GM12891 (cell line): ENCODE results near the gene TKT.

Experiments
- PAX5 ChIP-seq: IDR thresholded peaks from 2 replicates; pipeline ENCODE4 v1.6.1; 2011; ENCODE audit warnings: low read length, moderate library complexity, mild to moderate bottlenecking; ENCODE audit not compliant: insufficient read depth, severe bottlenecking
- POLR2A ChIP-seq: IDR thresholded peaks from 2 replicates; pipeline ENCODE4 v1.6.1; 2011; ENCODE audit warnings: low read depth, low read length, control low read depth
- POLR2AphosphoS5 ChIP-seq: IDR thresholded peaks from 2 replicates; pipeline ENCODE4 v1.6.1; 2011; ENCODE audit warnings: low read depth, low read length, control low read depth
- SPI1 ChIP-seq: IDR thresholded peaks from 2 replicates; pipeline ENCODE4 v1.6.1; 2011; ENCODE audit warnings: low read depth, low read length, control low read depth
- TAF1 ChIP-seq: IDR thresholded peaks from 2 replicates; pipeline ENCODE4 v1.6.1; 2011; ENCODE audit warnings: low read depth, low read length, control low read depth

GRCh38 chr3:53242155-53242554 lies 13.7 kb downstream of the TKT start:
- TF ChIP-seq POLR2A (no peak), TAF1 (no peak), POLR2AphosphoS5 (no peak), SPI1 (no peak), PAX5 (no peak)
